A673 (cell line): ENCODE results near the gene MLPH.

ENCODE experiments used
- EZH2 ChIP-seq: fragments of 200-600 bp; sonication (generic); IDR thresholded peaks from 2 replicates; pipeline ENCODE4 v1.6.1; 2017; ENCODE audit warnings: borderline replicate concordance, low read depth, mild to moderate bottlenecking, mixed read lengths, antibody characterized with exemption, low read length; ENCODE audit not compliant: poor library complexity, severe bottlenecking
- TF ChIP-seq, protein P1 (sequence below): fragments of 300-800, 200-600 bp; sonication (generic); conservative IDR thresholded peaks from 2 replicates; pipeline ENCODE4 v1.5.1; 2017; ENCODE audit warnings: low read depth, mild to moderate bottlenecking, antibody characterized with exemption, low read length, moderate library complexity, mixed read lengths

DNA sequence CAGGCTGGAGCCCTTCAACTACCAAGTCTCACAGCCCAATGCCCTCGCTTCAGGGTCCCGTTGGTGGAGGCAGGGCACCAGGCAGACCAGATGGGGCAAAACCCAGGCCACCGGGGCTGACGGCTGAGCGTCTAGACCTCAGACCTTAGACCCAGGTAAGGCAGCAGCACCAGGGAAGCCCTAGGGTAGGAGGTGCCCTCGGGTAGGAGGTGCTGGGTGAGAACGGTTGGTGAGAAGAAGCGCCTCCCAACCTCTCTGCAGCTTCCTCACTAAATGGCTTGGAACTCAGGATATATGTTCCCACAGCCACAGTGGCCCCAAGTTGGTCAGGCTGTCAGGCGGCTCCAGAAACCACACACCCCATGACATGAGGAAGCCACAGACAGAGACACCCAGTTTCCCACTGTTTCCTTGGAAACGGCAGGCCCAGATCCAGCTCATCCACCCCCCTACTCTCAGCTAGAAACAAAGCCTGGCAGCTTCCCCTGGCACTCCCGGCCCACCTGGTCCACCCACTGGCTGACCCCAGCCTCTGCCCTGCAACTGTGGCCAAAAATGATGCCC is 13.1 kb upstream of the MLPH start:
- TF ChIP-seq, protein P1, sequence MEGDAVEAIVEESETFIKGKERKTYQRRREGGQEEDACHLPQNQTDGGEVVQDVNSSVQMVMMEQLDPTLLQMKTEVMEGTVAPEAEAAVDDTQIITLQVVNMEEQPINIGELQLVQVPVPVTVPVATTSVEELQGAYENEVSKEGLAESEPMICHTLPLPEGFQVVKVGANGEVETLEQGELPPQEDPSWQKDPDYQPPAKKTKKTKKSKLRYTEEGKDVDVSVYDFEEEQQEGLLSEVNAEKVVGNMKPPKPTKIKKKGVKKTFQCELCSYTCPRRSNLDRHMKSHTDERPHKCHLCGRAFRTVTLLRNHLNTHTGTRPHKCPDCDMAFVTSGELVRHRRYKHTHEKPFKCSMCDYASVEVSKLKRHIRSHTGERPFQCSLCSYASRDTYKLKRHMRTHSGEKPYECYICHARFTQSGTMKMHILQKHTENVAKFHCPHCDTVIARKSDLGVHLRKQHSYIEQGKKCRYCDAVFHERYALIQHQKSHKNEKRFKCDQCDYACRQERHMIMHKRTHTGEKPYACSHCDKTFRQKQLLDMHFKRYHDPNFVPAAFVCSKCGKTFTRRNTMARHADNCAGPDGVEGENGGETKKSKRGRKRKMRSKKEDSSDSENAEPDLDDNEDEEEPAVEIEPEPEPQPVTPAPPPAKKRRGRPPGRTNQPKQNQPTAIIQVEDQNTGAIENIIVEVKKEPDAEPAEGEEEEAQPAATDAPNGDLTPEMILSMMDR, result no peak
- TF ChIP-seq EZH2, result no peak
